Ovary (tissue), 9 donors: Measurements from ENCODE around the gene RIBC2. TPM values are rescaled to one million over a fixed set of nuclear protein-coding genes. Genes with fewer than 3 reads are reported as not detected.

ENCODE experiments used
- DNase-seq, 5 donors: peaks; one replicate each; pipeline ENCODE4 v3.0.0-alpha.2; 2019 to 2020
- H3K27ac ChIP-seq, 2 donors: fragments of 200-600 bp; one replicate each; pipeline versions ENCODE4 v1.5.1 to v1.8.0; 2019 to 2022
- H3K27me3 ChIP-seq: fragments of 200-600 bp; one replicate; pipeline ENCODE4 v1.8.0; 2022
- H3K36me3 ChIP-seq: fragments of 200-600 bp; sonication (generic); one replicate; pipeline ENCODE4 v1.5.1; 2019
- H3K4me1 ChIP-seq: one replicate; pipeline ENCODE4 v1.8.1; 2013; ENCODE audit warnings: mild to moderate bottlenecking, moderate library complexity; ENCODE audit not compliant: insufficient read depth
- H3K4me3 ChIP-seq: fragments of 200-600 bp; sonication (generic); one replicate; pipeline ENCODE4 v1.5.1; 2017
- H3K9me3 ChIP-seq, 2 donors: fragments of 200-600 bp in 1 of 2; sonication (generic) in 1 of 2; one replicate each; pipeline versions ENCODE4 v1.5.1 to v1.8.1; 2013 to 2019; ENCODE audit warnings: mild to moderate bottlenecking in 1 of 2, moderate library complexity in 1 of 2
- CTCF ChIP-seq, 3 donors: fragments of 450-650 bp in 2 of 3; fragments of 200-600 bp in 1 of 3; IDR thresholded peaks; one replicate each; pipeline versions ENCODE4 v1.5.1 to v1.8.0; 2016 to 2022; ENCODE audit warnings: antibody characterized with exemption in 3 of 3, mild to moderate bottlenecking in 1 of 3
- EP300 ChIP-seq: sonication (generic); formaldehyde crosslinking; IDR thresholded peaks from one replicate; pipeline ENCODE4 v1.6.1; 2017; ENCODE audit warnings: antibody characterized with exemption
- POLR2A ChIP-seq: fragments of 450-650 bp; IDR thresholded peaks from one replicate; pipeline ENCODE4 v1.6.1; 2017; ENCODE audit warnings: antibody characterized with exemption, mild to moderate bottlenecking, moderate library complexity
- whole genome bisulfite sequencing, 3 donors: extraction: QIAGEN DNeasy Blood & Tissue Kit in 1 of 3; methylation state at CpG; one replicate each; pipeline versions ENCODE4 v1.1.5 to v1.1.7; 2013 to 2017; 5-methylcytosine and 5-hydroxymethylcytosine counted together
- intact Hi-C, 4 donors: fragments of 100-400 bp; cut with DNase I; formaldehyde crosslinking; loops; one replicate each; pipeline versions ENCODE4 v1.11.0 to v1.15.1; 2022 to 2023
- polyA plus RNA-seq, 2 donors: library from polyadenylated mRNA; stranded (reverse); fragments of 200-250 nt in 1 of 2; fragments of 350-450 nt in 1 of 2; fragmentation: Illumina TruSeq in 1 of 2; extraction: RNeasy Lipid Tissue Mini Kit (QIAGEN cat#74804) in 1 of 2; gene quantifications; one replicate each; pipeline ENCODE4 v1.2.3, GENCODE V29; 2013 to 2014
- total RNA-seq, 7 donors: library from RNA; depleted of rRNA in 2 of 7; stranded (reverse); fragments of >200 nt in 2 of 7; fragmentation: NEBNext Ultra II Directional in 3 of 7; extraction: Animal tissue kit (Norgen Biotek cat#: 25700) in 3 of 7; gene quantifications; one replicate each; pipeline versions ENCODE4 v1.1.0 to v1.2.4, GENCODE V29; 2016 to 2023
- donor health status: DM: no; HTN: no; CAD: no; lungs with moderate emphysema.
- donor health status: DM: no; HTN: no; CAD: no.
- donor health status: Bipolar disorder and iron deficiency.
- donor health status: DM: yes; HTN: yes; CAD: no.
- donor health status: DM: no; HTN: no; CAD: no.
- donor health status: DM: yes; HTN: yes; CAD: no.

RIBC2 gene
- total and polyA plus RNA-seq, 9 donors = 0.25 to 7.5 (median 0.97) TPM; not detected in 1

- Histone ChIP-seq H3K4me3 (no peak overlapping the region), H3K27me3 (no peaks in the 10 kb centered on the region), H3K27ac (peak overlapping the region in 1 of 2 donors; percentile 2), H3K36me3 (no peaks in the 10 kb centered on the region), H3K4me1 (peaks cover 2% of the 10 kb centered on the region), H3K9me3 (no peaks in the 10 kb centered on the region)
- TF ChIP-seq EP300 = peak; percentile 87
- peak in 1 of 3 donors; percentile 33 for TF ChIP-seq CTCF (IDR thresholded peaks at IDR 0.05)
- no peak for TF ChIP-seq POLR2A
- intact Hi-C loops = loop anchor here in 1 of 4 donors (10.0 kb wide), 1 partner anchor 54 kb away; the partner anchor contains the start of gene FBLN1
- 49 to 77% (median 75%) methylated on average over 12 of the region's 12 CpGs for WGBS, 3 donors
- peak in 1 of 5 donors; percentile 70 for DNase-seq
Measured at GRCh38 chr22:45450921-45451651, 37.6 kb downstream of the RIBC2 start.

GRCh38 chr22:45451972-45452371 lies 38.5 kb downstream of the RIBC2 start:
- 70 to 76% (median 71%) methylated on average over 6 of the region's 6 CpGs for WGBS, 3 donors
- no peak for TF ChIP-seq EP300
- no peak for TF ChIP-seq CTCF (IDR thresholded peaks at IDR 0.05)
- TF ChIP-seq POLR2A = no peak
- no peak for DNase-seq
- H3K9me3 ChIP-seq = no peaks in the 10 kb centered on the region
- no peak overlapping the region for H3K4me3 ChIP-seq
- H3K36me3 ChIP-seq = no peaks in the 10 kb centered on the region
- peaks cover 2% of the 10 kb centered on the region for H3K4me1 ChIP-seq
- H3K27me3 ChIP-seq = no peaks in the 10 kb centered on the region
- no peak overlapping the region for H3K27ac ChIP-seq
- intact Hi-C loops = loop anchor here in 1 of 4 donors (10.0 kb wide), 1 partner anchor 53 kb away; the partner anchor contains the start of gene FBLN1

GRCh38 chr22:45452565-45453379 lies 39.3 kb downstream of the RIBC2 start:
- peaks cover 2% of the 10 kb centered on the region for H3K4me1 ChIP-seq

More at GRCh38 chr22:45452565-45453379, 39.3 kb downstream of the RIBC2 start:
- no peaks in the 10 kb centered on the region for H3K27me3 ChIP-seq
- no peaks in the 10 kb centered on the region for H3K36me3 ChIP-seq
- no peak overlapping the region for H3K4me3 ChIP-seq
- intact Hi-C loops = loop anchor here in 1 of 4 donors (10.0 kb wide), 1 partner anchor 52 kb away; the partner anchor contains the start of gene FBLN1
- no peak overlapping the region for H3K27ac ChIP-seq
- DNase-seq = no peak
- WGBS, 3 donors = 63 to 78% (median 75%) methylated on average over 8 of the region's 8 CpGs
- H3K9me3 ChIP-seq = no peaks in the 10 kb centered on the region
- TF ChIP-seq CTCF (IDR thresholded peaks at IDR 0.05) (no peak), EP300 (no peak), POLR2A (no peak)
